Omental fat pad (tissue), 4 donors: ENCODE data around the gene KLC1. TPM values are rescaled to one million over a fixed set of nuclear protein-coding genes. Genes with fewer than 3 reads are reported as not detected.

Experiments
- ATAC-seq: fragments of 150-250 bp; one replicate; pipeline ENCODE4 v1.9.1; 2016; ENCODE audit warnings: mild to moderate bottlenecking, moderate library complexity; ENCODE audit not compliant: low FRiP score
- DNase-seq: peaks from one replicate; pipeline ENCODE4 v3.0.0-alpha.2; 2019; ENCODE audit warnings: low spot score
- CTCF ChIP-seq, 3 donors: fragments of 450-650 bp; IDR thresholded peaks; one replicate each; pipeline ENCODE4 v1.5.1; 2016 to 2017; ENCODE audit warnings: antibody characterized with exemption in 3 of 3, mild to moderate bottlenecking in 3 of 3, moderate library complexity in 2 of 3
- total RNA-seq, 4 donors: library from RNA; depleted of rRNA; stranded (reverse); fragments of >200 nt; gene quantifications; one replicate each; pipeline ENCODE4 v1.1.0, GENCODE V29; 2016

Gene KLC1
- total RNA-seq, 4 donors from 2014 or later, result 195 to 349 (median 289) TPM

DNA sequence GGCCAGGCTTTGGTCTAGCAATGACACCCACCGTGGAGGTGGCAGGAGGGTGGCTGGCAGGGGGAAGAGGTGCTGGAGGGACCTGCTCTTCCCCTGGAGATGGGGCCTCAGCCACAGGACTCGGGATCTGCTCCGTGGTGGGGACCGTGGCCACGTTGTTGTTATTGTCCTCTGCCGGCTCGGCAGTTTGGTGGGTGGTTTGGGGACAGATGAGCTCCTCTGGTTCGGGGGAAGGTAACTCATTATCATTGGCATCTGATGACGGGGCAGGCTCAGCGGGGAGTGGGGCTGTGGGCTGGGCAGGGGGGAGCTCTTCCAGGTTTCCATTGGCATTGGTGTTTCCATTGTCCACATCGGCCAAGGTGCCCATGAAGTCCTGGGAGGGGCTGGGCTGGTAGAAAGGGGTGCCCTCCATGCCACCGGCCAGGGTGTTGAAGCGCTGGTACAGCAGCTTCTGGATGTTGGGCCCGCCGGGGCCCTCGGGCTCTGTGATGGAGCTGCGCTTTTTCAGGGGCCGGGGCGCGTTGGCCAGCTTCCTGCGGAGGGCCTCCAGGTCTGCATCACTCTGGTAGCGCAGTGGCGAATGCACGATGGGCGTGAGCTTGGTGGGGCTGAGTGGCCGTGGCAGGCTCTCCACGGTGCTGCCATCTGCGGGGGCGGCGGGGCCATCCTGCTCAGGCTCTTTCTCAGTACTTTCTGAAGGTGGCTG lies 110.9 kb downstream of the KLC1 start:
- no peak for TF ChIP-seq CTCF (IDR thresholded peaks at IDR 0.05)
- DNase-seq, result no peak
- ATAC-seq, result no peak

DNA sequence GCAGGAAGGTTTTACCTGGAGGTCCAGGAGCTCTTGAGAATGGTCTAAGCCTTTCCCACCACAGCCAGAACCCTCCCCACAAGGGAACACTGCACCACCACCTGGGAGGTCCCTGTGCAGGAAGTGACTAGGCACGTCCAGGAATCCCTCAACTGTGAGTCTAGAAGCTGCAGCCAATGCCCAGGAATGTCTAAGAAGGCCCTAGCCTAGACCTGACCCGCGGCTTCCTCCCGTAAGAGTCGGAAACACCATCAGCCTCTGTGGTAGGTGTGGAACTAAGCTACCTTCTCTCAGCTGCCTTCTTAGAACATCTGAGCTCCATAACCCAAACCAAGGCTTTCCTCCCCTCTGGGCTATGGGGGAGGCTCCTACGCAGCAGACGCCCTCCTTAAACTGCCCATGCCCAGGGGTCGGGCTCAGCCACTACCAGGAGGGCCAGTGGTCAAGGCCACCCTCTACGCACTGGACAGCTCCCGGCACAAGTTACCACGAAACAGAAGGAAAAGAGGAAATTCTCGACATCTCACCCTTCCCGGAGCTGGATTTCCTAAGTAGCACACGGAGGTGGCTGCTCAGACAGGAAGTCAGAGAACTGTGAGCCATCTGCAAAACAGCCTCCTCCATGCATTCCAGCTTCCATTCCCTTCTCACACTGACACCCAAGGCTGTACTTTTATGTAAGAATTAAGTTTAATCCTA lies 112.1 kb downstream of the KLC1 start:
- TF ChIP-seq CTCF (IDR thresholded peaks at IDR 0.05), result no peak
- DNase-seq, result no peak

DNA sequence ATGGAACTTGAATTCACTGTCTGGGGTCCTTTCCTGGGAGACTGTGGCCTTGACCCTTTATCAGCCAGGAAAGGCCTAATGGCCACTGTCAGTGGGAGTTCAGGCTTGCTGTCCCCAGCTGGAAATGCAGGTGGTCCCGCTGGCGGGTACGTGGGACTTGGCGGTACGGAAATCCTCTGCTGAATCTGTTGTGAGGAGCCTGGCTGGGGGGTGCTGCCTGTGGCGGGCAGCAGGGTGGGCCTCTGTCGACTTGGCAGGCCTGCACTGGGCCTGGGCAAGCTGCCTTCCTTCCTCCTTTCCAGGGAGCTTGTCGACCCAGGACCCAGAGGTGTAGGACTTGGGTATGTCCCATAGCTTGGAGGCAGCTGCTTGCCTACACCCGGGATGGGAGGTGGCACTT lies 112.9 kb downstream of the KLC1 start:
- no peak for TF ChIP-seq CTCF (IDR thresholded peaks at IDR 0.05)
- no peak for ATAC-seq
- no peak for DNase-seq

More for the DNA sequence above, 112.1 kb downstream of the KLC1 start:
- no peak for ATAC-seq

- DNase-seq, result no peak
- ATAC-seq, result no peak
Measured at GRCh38 chr14:103742499-103743255, 113.7 kb downstream of the KLC1 start.

GRCh38 chr14:103743691-103744090 lies 114.7 kb downstream of the KLC1 start:
- no peak for ATAC-seq
- no peak for DNase-seq
- TF ChIP-seq CTCF (IDR thresholded peaks at IDR 0.05), result no peak

More at GRCh38 chr14:103742499-103743255, 113.7 kb downstream of the KLC1 start:
- no peak for TF ChIP-seq CTCF (IDR thresholded peaks at IDR 0.05)

GRCh38 chr14:103744621-103745395 lies 115.8 kb downstream of the KLC1 start:
- ATAC-seq (no peak), DNase-seq (no peak)
- no peak for TF ChIP-seq CTCF (IDR thresholded peaks at IDR 0.05)
